Prostate gland (tissue), 2 donors: Measurements from ENCODE around the gene MTPN. TPM values are rescaled to one million over a fixed set of nuclear protein-coding genes. Genes with fewer than 3 reads are reported as not detected.

Experiments
- small RNA-seq, 2 donors: library from RNA; depleted of rRNA; stranded (forward); fragments of <200 nt; gene quantifications; one replicate each; pipeline ENCODE3, GENCODE V24; 2016
- total RNA-seq, 2 donors: library from RNA; depleted of rRNA; stranded (reverse); fragments of >200 nt; gene quantifications; one replicate each; pipeline ENCODE4 v1.1.0, GENCODE V29; 2016

The MTPN gene
- total RNA-seq, 2 donors from 2014 or later, result 85.6 to 137 TPM

Small RNAs within 50 kb of the gene (small RNA-seq; reads per million reads assigned to genes)
- gene RNU6-223P, result 0 reads per million in 2 donors

Other genes starting within 250 kb of the MTPN start
- 1 to 10 TPM in 1 of 2 donors, not detected in 1; 9.4 TPM for gene SLC13A4, start 249.2 kb downstream of the MTPN start, total RNA-seq
- gene FAM180A, start 228.5 kb downstream of the MTPN start, total RNA-seq, result 1 to 10 TPM in 1 of 2 donors, under 1 TPM in 1; 0.77 to 6.9 TPM